SK-N-SH (cell line): ENCODE data around the gene PRDM8. TPM values are rescaled to one million over a fixed set of nuclear protein-coding genes. Genes with fewer than 3 reads are reported as not detected.

Source experiments
- CTCF ChIA-PET: fragments of 300-600, 350-600 bp; formaldehyde crosslinking; extraction: SDS; loops from one replicate; lab custom pipeline; 2021; lab: Yijun Ruan, JAX
- POLR2A ChIA-PET: fragments of 350-600 bp; sonication (Branson Sonifier 250); formaldehyde crosslinking; extraction: SDS; loops from one replicate; lab custom pipeline; 2020; ENCODE audit warnings: antibody characterized with exemption, inconsistent platforms; lab: Yijun Ruan, JAX
- DNase-seq: peaks from one replicate; pipeline ENCODE4 v3.0.0; 2012
- H2AFZ ChIP-seq: fragments of 200-600 bp; sonication (generic); 2 replicates; pipeline ENCODE4 v1.8.1; 2016; ENCODE audit warnings: antibody characterized with exemption, mild to moderate bottlenecking, low read depth
- H3F3A ChIP-seq: fragments of 200-600 bp; sonication (generic); replicated peaks from 2 replicates; pipeline ENCODE3; 2016; ENCODE audit warnings: antibody characterized with exemption, mild to moderate bottlenecking; ENCODE audit not compliant: insufficient read depth
- H3K27ac ChIP-seq, 2 experiments: fragments of 200-500 bp in 1 of 2; fragments of 200-600 bp in 1 of 2; sonication (Bioruptor generic) in 1 of 2; sonication (generic), shearing (Covaris generic) in 1 of 2; 2 replicates each; pipeline versions ENCODE4 v1.5.1 to v1.6.1; 2014 to 2016; ENCODE audit warnings: low read depth in 2 of 2, inconsistent platforms in 1 of 2, low read length in 1 of 2, mild to moderate bottlenecking in 1 of 2, mixed read lengths in 1 of 2
- H3K27me3 ChIP-seq: fragments of 200-600 bp; sonication (generic), shearing (Covaris generic); 2 replicates; pipeline ENCODE4 v1.6.1; 2016; ENCODE audit warnings: mixed run types; ENCODE audit not compliant: insufficient read depth
- H3K36me3 ChIP-seq, 2 experiments: fragments of 200-500 bp in 1 of 2; fragments of 200-600 bp in 1 of 2; sonication (Bioruptor generic) in 1 of 2; sonication (generic) in 1 of 2; replicated peaks in 1 of 2; 2 replicates each; pipeline versions ENCODE3 to v1.5.1; 2014 to 2016; ENCODE audit warnings: low read length in 1 of 2, mild to moderate bottlenecking in 1 of 2; ENCODE audit not compliant: insufficient read depth in 2 of 2, control insufficient read depth in 1 of 2
- H3K4me1 ChIP-seq, 2 experiments: fragments of 200-500 bp in 1 of 2; fragments of 200-600 bp in 1 of 2; sonication (Bioruptor generic) in 1 of 2; sonication (generic), shearing (Covaris generic) in 1 of 2; 2 replicates each; pipeline versions ENCODE4 v1.5.1 to v1.6.1; 2014 to 2016; ENCODE audit warnings: low read depth in 1 of 2, low read length in 1 of 2, mixed run types in 1 of 2; ENCODE audit not compliant: insufficient read depth in 2 of 2, control insufficient read depth in 1 of 2
- H3K4me2 ChIP-seq: fragments of 200-600 bp; sonication (generic), shearing (Covaris generic); 2 replicates; pipeline ENCODE4 v1.6.1; 2017; ENCODE audit warnings: mixed run types
- H3K4me3 ChIP-seq, 2 experiments: fragments of 200-500 bp in 1 of 2; fragments of 200-600 bp in 1 of 2; sonication (Bioruptor generic) in 1 of 2; sonication (generic), shearing (Covaris generic) in 1 of 2; 2 replicates each; pipeline versions ENCODE4 v1.5.1 to v1.8.1; 2014 to 2016; ENCODE audit warnings: low read depth in 2 of 2, inconsistent platforms in 1 of 2, low read length in 1 of 2, mild to moderate bottlenecking in 1 of 2, mixed read lengths in 1 of 2, moderate library complexity in 1 of 2
- H3K79me2 ChIP-seq: fragments of 200-600 bp; sonication (generic); 2 replicates; pipeline ENCODE4 v1.8.1; 2017; ENCODE audit warnings: mild to moderate bottlenecking; ENCODE audit not compliant: insufficient read depth
- H3K9ac ChIP-seq: fragments of 200-600 bp; sonication (generic); 2 replicates; pipeline ENCODE4 v1.6.1; 2017; ENCODE audit warnings: mixed run types
- H3K9me2 ChIP-seq: fragments of 200-600 bp; sonication (generic); 2 replicates; pipeline ENCODE4 v1.6.1; 2017; ENCODE audit warnings: mixed run types
- H3K9me3 ChIP-seq: fragments of 200-600 bp; sonication (generic); 2 replicates; pipeline ENCODE4 v1.6.1; 2017; ENCODE audit warnings: mixed run types, mild to moderate bottlenecking, moderate library complexity
- H4K20me1 ChIP-seq: fragments of 200-600 bp; sonication (generic); 2 replicates; pipeline ENCODE4 v1.6.1; 2017; ENCODE audit warnings: mild to moderate bottlenecking, mixed run types; ENCODE audit not compliant: insufficient read depth
- ELF1 ChIP-seq: IDR thresholded peaks from 2 replicates; pipeline ENCODE4 v1.4.0; 2012
- EP300 ChIP-seq, 2 experiments: IDR thresholded peaks; 2 replicates each; pipeline versions ENCODE4 v1.4.0 to v1.6.1; 2012; ENCODE audit warnings: borderline replicate concordance in 1 of 2, low read depth in 1 of 2, low read length in 1 of 2
- EZH2phosphoT487 ChIP-seq: fragments of 200-600 bp; sonication (generic); IDR thresholded peaks from 2 replicates; pipeline ENCODE4 v1.6.1; 2017; ENCODE audit warnings: low read depth, mixed run types, mild to moderate bottlenecking, antibody characterized with exemption, moderate library complexity, borderline replicate concordance
- FOSL2 ChIP-seq: IDR thresholded peaks from 2 replicates; pipeline ENCODE4 v1.4.0; 2012; ENCODE audit warnings: low read depth, mild to moderate bottlenecking, moderate library complexity, borderline replicate concordance
- FOXJ3 ChIP-seq: sonication (generic); formaldehyde crosslinking; IDR thresholded peaks from 2 replicates; pipeline ENCODE4 v1.5.1; 2020; ENCODE audit warnings: mild to moderate bottlenecking, missing genetic modification reagents
- GATA2 ChIP-seq: sonication (generic); formaldehyde crosslinking; IDR thresholded peaks from 2 replicates; pipeline ENCODE4 v1.5.0; 2020; ENCODE audit warnings: mild to moderate bottlenecking, missing genetic modification reagents
- IRF3 ChIP-seq: fragments of 150-350 bp; IDR thresholded peaks from 2 replicates; pipeline ENCODE4 v1.6.1; 2016; ENCODE audit warnings: mild to moderate bottlenecking, low read depth, low read length
- JUND ChIP-seq: IDR thresholded peaks from 2 replicates; pipeline ENCODE4 v1.4.0; 2012
- MEF2A ChIP-seq: IDR thresholded peaks from 2 replicates; pipeline ENCODE4 v1.4.0; 2012; ENCODE audit warnings: low read depth, borderline replicate concordance
- NFIC ChIP-seq: IDR thresholded peaks from 2 replicates; pipeline ENCODE4 v1.4.0; 2012; ENCODE audit warnings: borderline replicate concordance
- PBX3 ChIP-seq: IDR thresholded peaks from 2 replicates; pipeline ENCODE4; 2012
- POLR2AphosphoS5 ChIP-seq: IDR thresholded peaks from 2 replicates; pipeline ENCODE4 v1.6.1; 2012; ENCODE audit warnings: low read depth, low read length
- RCOR1 ChIP-seq: fragments of 150-350 bp; IDR thresholded peaks from 2 replicates; pipeline ENCODE4 v1.6.1; 2017; ENCODE audit warnings: antibody characterized with exemption, low read length
- REST ChIP-seq: IDR thresholded peaks from 2 replicates; pipeline ENCODE4 v1.6.1; 2012; ENCODE audit warnings: mild to moderate bottlenecking, low read depth, low read length, moderate library complexity
- RXRA ChIP-seq: IDR thresholded peaks from 2 replicates; pipeline ENCODE4 v1.4.0; 2012; ENCODE audit warnings: low read depth, mild to moderate bottlenecking, borderline replicate concordance
- SIN3A ChIP-seq: IDR thresholded peaks from 2 replicates; pipeline ENCODE4 v1.6.1; 2012; ENCODE audit warnings: low read depth, mild to moderate bottlenecking, low read length, moderate library complexity, borderline replicate concordance
- SMC3 ChIP-seq: IDR thresholded peaks from 2 replicates; pipeline ENCODE4 v1.6.1; 2012; ENCODE audit warnings: low read depth, low read length, improper control_type of control experiment
- TCF12 ChIP-seq: IDR thresholded peaks from 2 replicates; pipeline ENCODE4 v1.4.0; 2012
- TEAD4 ChIP-seq: IDR thresholded peaks from 2 replicates; pipeline ENCODE4 v1.4.0; 2012; ENCODE audit warnings: mild to moderate bottlenecking, borderline replicate concordance; ENCODE audit not compliant: insufficient read depth
- polyA plus RNA-seq, 3 experiments: library from polyadenylated mRNA; depleted of rRNA; stranded (reverse); fragments of >200 nt; gene quantifications; 2 replicates each; pipeline ENCODE4 v1.2.3, GENCODE V29; 2012

PRDM8 gene
- polyA plus RNA-seq, 1 of the 3 experiments (the other 2 are of a cell fraction) = 3.5 TPM

- TF ChIP-seq FOXJ3 (CRISPR knock-in tag) = no peak
- TF ChIP-seq FOSL2 = peak; percentile 65; the same call in 1 of the 2 replicates
Observed at GRCh38 chr4:80239480-80240150, 42.3 kb downstream of the PRDM8 start (continued).

- H3K4me1 ChIP-seq = peaks cover 6 to 38% of the 10 kb centered on the region in 2 experiments; a peak in 3 of 4 replicates
- DNase-seq = no peak
- no peaks in the 10 kb centered on the region for H3K9me3 ChIP-seq
- peaks cover 5% of the 10 kb centered on the region; the same call in 1 of the 2 replicates for H3K79me2 ChIP-seq
- no peak for TF ChIP-seq IRF3
- peak; percentile 60; the same call in 1 of the 2 replicates for TF ChIP-seq TEAD4
- TF ChIP-seq RCOR1 = no peak
- TF ChIP-seq FOSL2 = 0 out of 2 replicates have a peak, but pooled peaks have one; percentile 3
- no peak for TF ChIP-seq REST
- peak; percentile 49; the same call in 1 of the 2 replicates for TF ChIP-seq POLR2AphosphoS5
- TF ChIP-seq EZH2phosphoT487 = no peak
- TF ChIP-seq TCF12 = peak; percentile 81
- TF ChIP-seq JUND = peak; percentile 77
- no peak for TF ChIP-seq SMC3
- no peak for TF ChIP-seq GATA2 (CRISPR knock-in tag)
- peak; percentile 56; the same call in 1 of the 2 replicates for TF ChIP-seq MEF2A
- 0 out of 2 replicates have a peak, but pooled peaks have one; percentile 27 for TF ChIP-seq SIN3A
- TF ChIP-seq PBX3 = peak; percentile 97
- TF ChIP-seq NFIC = peak; percentile 62; the same call in 1 of the 2 replicates
- TF ChIP-seq EP300 (IDR thresholded peaks at IDR 0.05; ENCODE audit: borderline replicate concordance in 1 of 2, low read depth in 1 of 2, low read length in 1 of 2) = peak; percentile 31 to 78; a peak in 2 of 4 replicates
- 0 out of 2 replicates have a peak, but pooled peaks have one; percentile 44 for TF ChIP-seq RXRA
- 0 out of 2 replicates have a peak, but pooled peaks have one; percentile 9 for TF ChIP-seq ELF1
- TF ChIP-seq, all 33 proteins: peak for 12
- no peaks in the 10 kb centered on the region for H3K36me3 ChIP-seq
- H2AFZ ChIP-seq = peak overlapping the region; percentile 49
- no peaks in the 10 kb centered on the region for H3K9me2 ChIP-seq
- ChIA-PET CTCF (no interaction called here), POLR2A (no interaction called here)
- H3K27me3 ChIP-seq = no peaks in the 10 kb centered on the region
- no peaks in the 10 kb centered on the region for H4K20me1 ChIP-seq
- peak overlapping the region; percentile 41 for H3K4me2 ChIP-seq
- H3K4me3 ChIP-seq = peak overlapping the region in 1 of 2 experiments; percentile 20; a peak in 3 of 4 replicates
- H3K9ac ChIP-seq = peak overlapping the region; percentile 83
- H3F3A ChIP-seq = peaks cover 57% of the 10 kb centered on the region
- H3K27ac ChIP-seq = peak overlapping the region; percentile 87 to 100
Observed at GRCh38 chr4:80240976-80241375, 43.7 kb downstream of the PRDM8 start.
